Central memory CD8-positive, alpha-beta T cell (primary cell): Measurements from ENCODE around the gene NRSN1.

Experiments
- ATAC-seq: fragments of 150-1000 bp; cut with Tn5 transposase; replicated peaks from 2 replicates; pipeline ENCODE4 v1.10.0; 2022; ENCODE audit warnings: mild to moderate bottlenecking, moderate FRiP score, moderate number of reproducible peaks; ENCODE audit not compliant: poor library complexity, severe bottlenecking; ENCODE audit errors: extremely low read depth
- DNase-seq, 2 donors: peaks; one replicate each; pipeline ENCODE4 v3.0.0; 2021; ENCODE audit warnings: low spot score in 2 of 2
- H3K27ac Mint-ChIP-seq: one replicate; pipeline ENCODE4 v1.8.0; 2022; ENCODE audit warnings: low read depth, mild to moderate bottlenecking, moderate library complexity, mixed read lengths
- H3K27me3 Mint-ChIP-seq: one replicate; pipeline ENCODE4 v1.8.0; 2022; ENCODE audit warnings: mixed read lengths
- H3K36me3 Mint-ChIP-seq: one replicate; pipeline ENCODE4 v1.8.0; 2022; ENCODE audit warnings: mild to moderate bottlenecking, moderate library complexity, mixed read lengths; ENCODE audit not compliant: insufficient read depth
- H3K4me1 Mint-ChIP-seq: one replicate; pipeline ENCODE4 v1.8.0; 2022; ENCODE audit warnings: mixed read lengths
- H3K4me3 Mint-ChIP-seq: one replicate; pipeline ENCODE4 v1.8.0; 2022; ENCODE audit warnings: mild to moderate bottlenecking, moderate library complexity, mixed read lengths
- H3K9me3 Mint-ChIP-seq: one replicate; pipeline ENCODE4 v1.8.0; 2022; ENCODE audit warnings: mixed read lengths

Gene NRSN1

DNA sequence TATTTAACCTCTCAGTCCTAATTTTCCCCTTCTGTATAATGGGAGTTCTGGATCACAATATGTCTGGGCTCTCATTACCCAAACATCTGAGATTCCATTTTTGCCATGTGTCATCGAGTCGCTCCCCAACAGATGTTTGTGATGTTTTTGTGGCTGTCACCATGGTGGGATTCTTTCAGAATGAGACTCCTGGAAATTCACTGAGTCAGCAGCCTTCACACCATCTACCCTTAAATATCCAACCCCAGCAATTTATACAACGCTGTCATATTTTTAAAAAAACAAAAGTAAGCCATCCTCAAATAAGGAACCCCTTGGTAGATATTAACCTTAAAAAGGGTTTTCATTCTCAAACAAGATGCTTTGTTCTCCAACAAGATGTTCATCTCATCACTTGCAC, 20.9 kb downstream of the NRSN1 start:
- Mint-ChIP-seq H3K4me3 (no peak overlapping the region), H3K9me3 (peaks cover 11% of the 10 kb centered on the region)

DNA sequence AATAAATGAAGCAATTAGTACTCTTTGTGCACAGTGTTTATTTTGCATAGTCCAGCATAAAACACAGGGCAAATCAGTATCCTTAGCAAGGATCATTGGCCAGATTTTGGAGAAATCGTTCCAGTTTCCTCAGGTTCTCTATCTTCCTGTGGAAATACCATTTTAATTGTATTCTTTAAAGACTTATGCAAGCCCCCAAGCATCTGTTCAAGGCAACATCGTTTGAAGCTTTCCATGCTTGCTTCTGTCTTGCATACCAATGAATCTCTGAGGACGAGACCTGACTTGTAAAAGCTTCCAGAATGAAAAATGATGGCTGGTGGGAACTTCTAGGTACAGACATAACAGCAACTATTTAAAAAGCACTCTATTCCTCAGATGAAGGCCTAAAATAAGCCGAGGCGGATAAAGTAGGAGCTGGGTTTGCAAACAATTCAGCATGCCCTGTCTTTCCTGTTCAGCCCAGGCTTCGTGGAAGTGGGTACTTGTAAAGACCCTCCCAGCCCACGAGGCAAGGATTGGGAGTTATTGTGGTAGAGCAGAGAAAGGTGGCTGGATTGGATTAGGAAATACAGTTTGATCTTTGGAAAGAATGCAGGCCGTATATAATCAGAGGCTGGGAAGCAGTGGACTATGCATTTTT, 21.6 kb downstream of the NRSN1 start:
- Mint-ChIP-seq H3K4me3 (no peak overlapping the region), H3K27ac (no peak overlapping the region), H3K36me3 (no peaks in the 10 kb centered on the region), H3K27me3 (peaks cover 42% of the 10 kb centered on the region), H3K9me3 (peaks cover 11% of the 10 kb centered on the region), H3K4me1 (no peaks in the 10 kb centered on the region)
- ATAC-seq (no peak), DNase-seq (no peak)

More for the DNA sequence above, 20.9 kb downstream of the NRSN1 start:
- DNase-seq (no peak), ATAC-seq (no peak)
- Mint-ChIP-seq H3K4me1 (no peaks in the 10 kb centered on the region), H3K27ac (no peak overlapping the region), H3K36me3 (no peaks in the 10 kb centered on the region), H3K27me3 (peaks cover 42% of the 10 kb centered on the region)

DNA sequence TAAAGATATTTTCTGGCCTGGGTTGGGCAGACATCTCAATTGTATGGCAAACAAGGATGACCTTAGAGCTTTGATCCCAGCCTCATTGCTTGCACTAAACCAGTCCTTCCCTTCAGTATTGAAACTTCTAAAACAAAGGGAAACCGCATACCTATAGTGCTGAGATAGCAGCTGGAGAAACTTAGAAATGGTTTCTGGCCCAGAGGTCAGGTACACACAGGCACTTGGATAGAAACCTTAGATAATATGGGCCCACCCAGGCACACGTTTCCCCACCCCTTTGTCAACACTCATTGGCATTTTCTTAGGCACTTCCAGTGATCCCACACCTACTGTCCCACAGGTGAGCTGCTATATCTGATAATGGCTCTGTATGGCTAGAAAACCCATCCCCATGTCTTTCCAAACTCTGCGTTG, 22.1 kb downstream of the NRSN1 start:
- H3K27me3 Mint-ChIP-seq: peaks cover 42% of the 10 kb centered on the region
- no peaks in the 10 kb centered on the region for H3K36me3 Mint-ChIP-seq
- no peaks in the 10 kb centered on the region for H3K4me1 Mint-ChIP-seq
- ATAC-seq: no peak
- H3K4me3 Mint-ChIP-seq: no peak overlapping the region
- H3K27ac Mint-ChIP-seq: no peak overlapping the region
- peaks cover 11% of the 10 kb centered on the region for H3K9me3 Mint-ChIP-seq
- DNase-seq: no peak

DNA sequence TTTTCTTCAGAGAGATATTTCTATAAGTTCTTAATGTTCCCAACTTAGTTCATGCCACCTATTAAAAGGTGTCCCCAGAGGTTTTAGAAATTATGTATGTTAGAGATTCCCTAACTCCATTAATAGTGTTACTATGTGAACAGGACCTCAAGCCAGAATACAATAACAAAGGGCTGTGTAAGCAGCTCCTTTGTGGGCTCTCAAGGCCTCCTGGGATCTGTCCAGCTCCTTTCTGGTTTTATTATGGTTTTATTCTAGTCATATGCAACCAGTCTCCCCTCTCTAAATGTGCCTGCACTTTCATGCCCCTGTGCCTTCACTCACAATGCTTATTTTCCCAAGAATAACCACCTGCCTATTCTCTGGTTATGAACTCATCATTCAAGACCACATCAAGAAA, 22.7 kb downstream of the NRSN1 start:
- Mint-ChIP-seq H3K4me1 (no peaks in the 10 kb centered on the region), H3K27ac (no peak overlapping the region), H3K9me3 (peaks cover 11% of the 10 kb centered on the region), H3K4me3 (no peak overlapping the region), H3K27me3 (peaks cover 42% of the 10 kb centered on the region), H3K36me3 (no peaks in the 10 kb centered on the region)
- ATAC-seq: no peak
- no peak for DNase-seq

DNA sequence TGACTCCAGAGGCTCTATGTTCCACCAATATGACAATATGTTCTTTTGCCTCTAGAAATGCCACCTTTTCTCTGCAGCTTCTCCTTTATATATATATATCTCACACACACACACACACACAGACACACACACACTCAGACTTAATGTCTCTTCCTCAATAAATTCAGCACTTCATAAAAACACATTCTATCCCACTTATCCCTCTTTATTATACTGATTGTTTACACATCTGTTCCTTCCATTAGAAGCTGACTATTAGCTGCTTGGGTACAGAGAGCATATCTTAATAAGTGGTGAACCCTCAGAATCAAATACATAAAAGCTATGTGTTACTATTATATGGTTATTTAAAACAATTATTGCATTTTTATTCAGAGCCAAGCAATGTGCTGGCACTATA, 23.3 kb downstream of the NRSN1 start:
- no peak for ATAC-seq
- no peaks in the 10 kb centered on the region for H3K36me3 Mint-ChIP-seq
- peaks cover 42% of the 10 kb centered on the region for H3K27me3 Mint-ChIP-seq
- H3K4me3 Mint-ChIP-seq: no peak overlapping the region
- H3K27ac Mint-ChIP-seq: no peak overlapping the region
- H3K4me1 Mint-ChIP-seq: no peaks in the 10 kb centered on the region
- H3K9me3 Mint-ChIP-seq: peaks cover 11% of the 10 kb centered on the region
- DNase-seq: no peak

DNA sequence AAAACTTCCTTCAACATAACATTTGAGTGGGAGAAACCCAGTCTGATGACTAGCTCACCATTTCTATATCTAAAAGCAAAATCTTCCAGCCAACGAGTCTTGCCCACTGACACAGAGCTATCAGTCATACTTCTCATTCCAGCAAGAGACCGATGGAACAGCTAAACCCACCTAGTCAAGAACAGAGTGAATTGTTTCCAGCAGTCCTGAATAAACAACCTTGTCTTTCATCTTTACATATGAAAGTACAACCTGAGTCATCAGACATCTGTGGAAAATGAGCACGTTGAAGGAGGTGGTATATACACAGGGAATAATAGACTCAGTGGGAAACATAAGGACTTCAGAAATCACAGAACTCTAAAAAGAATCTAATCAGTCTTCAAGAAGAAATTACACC, 23.8 kb downstream of the NRSN1 start:
- ATAC-seq (no peak), DNase-seq (no peak)
- Mint-ChIP-seq H3K4me1 (no peaks in the 10 kb centered on the region), H3K9me3 (peaks cover 11% of the 10 kb centered on the region), H3K4me3 (no peak overlapping the region), H3K36me3 (no peaks in the 10 kb centered on the region), H3K27ac (no peak overlapping the region), H3K27me3 (peaks cover 42% of the 10 kb centered on the region)

DNA sequence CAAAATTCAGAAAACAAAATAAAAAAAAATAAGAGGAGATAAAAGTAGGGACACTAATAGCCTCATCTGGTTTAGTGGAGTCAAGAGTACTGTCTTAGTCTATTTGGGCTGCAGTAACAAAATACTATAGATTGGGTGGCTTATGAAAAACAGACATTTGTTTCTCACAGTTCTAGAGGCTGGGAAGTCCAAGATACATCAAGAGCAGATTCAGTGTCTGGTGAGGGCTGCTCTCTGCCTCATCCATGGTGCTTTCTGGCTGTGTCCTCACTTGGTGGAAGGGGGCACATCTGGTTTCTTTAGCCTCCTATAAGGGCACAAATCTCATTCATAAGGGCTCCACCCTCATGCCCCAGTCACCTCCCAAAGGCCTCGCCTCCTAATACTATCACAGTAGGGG, 26.0 kb downstream of the NRSN1 start:
- H3K27ac Mint-ChIP-seq: no peak overlapping the region
- no peak for ATAC-seq
- peaks cover 53% of the 10 kb centered on the region for H3K27me3 Mint-ChIP-seq
- DNase-seq: no peak
- H3K9me3 Mint-ChIP-seq: peaks cover 11% of the 10 kb centered on the region
- no peaks in the 10 kb centered on the region for H3K4me1 Mint-ChIP-seq
- H3K4me3 Mint-ChIP-seq: no peak overlapping the region
- H3K36me3 Mint-ChIP-seq: no peaks in the 10 kb centered on the region

DNA sequence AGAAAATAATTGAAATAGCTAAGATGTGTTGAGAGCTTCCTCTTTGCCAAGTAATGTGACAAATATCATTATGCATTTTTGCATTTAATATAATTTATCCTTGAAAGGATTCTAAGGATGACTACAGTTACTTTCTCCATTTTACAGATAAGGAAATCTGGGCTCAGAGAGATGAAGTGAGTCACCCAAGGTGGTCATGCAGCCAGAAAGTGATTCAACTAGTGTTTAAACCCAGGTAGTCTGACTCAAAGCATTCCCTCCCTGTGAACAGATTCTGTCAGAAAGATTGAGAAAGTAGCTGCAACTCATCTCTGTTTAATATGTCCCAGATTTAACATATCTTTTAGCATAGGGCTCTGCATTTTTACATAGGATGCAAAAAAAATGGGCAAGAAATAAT, 28.1 kb downstream of the NRSN1 start:
- ATAC-seq (no peak), DNase-seq (no peak)
- H3K36me3 Mint-ChIP-seq: no peaks in the 10 kb centered on the region
- H3K27me3 Mint-ChIP-seq: peaks cover 53% of the 10 kb centered on the region
- peaks cover 11% of the 10 kb centered on the region for H3K9me3 Mint-ChIP-seq
- H3K4me1 Mint-ChIP-seq: no peaks in the 10 kb centered on the region
- H3K4me3 Mint-ChIP-seq: no peak overlapping the region
- no peak overlapping the region for H3K27ac Mint-ChIP-seq

DNA sequence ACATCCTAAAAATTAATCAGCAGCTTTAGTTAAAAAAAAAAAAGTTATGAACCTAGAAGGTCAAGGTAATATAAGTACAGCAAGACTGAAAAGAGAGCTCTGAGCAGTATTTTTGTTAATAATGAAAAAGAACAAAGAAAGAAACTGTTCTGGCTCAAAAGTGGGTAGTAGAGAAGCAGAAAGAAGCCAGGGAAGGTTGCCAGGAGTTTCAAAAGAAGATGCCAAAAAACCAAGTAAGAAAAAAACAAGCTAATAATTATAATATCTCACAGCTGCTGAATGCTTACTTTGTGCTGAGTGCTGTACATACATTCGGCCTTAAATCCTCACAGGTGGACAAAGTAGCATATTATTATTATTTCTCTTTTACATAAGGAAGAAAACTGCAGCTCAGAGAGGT, 31.9 kb downstream of the NRSN1 start:
- no peak overlapping the region for H3K27ac Mint-ChIP-seq

DNA sequence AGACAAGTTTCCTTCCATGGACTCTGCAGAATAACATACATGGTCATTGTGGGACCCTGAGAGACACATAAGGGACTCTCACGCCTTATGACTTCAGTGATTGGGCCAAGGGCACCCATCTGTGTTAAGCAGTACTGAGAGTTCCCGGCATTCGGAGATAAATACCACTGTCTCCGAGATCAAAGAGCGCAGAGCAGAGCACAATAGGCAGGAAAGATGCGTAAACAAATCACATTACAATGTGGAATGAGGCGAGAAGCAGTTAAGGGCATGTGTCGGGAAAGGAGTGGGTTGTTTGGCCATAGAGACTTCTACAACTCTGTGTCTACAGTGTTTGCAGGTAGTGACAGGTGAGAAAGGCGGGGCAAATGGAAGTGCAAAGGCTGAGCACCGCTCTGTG, 57.6 kb downstream of the NRSN1 start:
- H3K9me3 Mint-ChIP-seq: no peaks in the 10 kb centered on the region
- no peaks in the 10 kb centered on the region for H3K36me3 Mint-ChIP-seq
- no peak overlapping the region for H3K27ac Mint-ChIP-seq
- ATAC-seq: no peak
- no peak overlapping the region for H3K4me3 Mint-ChIP-seq
- no peak for DNase-seq
- H3K4me1 Mint-ChIP-seq: no peaks in the 10 kb centered on the region
- peaks cover 13% of the 10 kb centered on the region for H3K27me3 Mint-ChIP-seq

More for the DNA sequence above, 31.9 kb downstream of the NRSN1 start:
- peaks cover 35% of the 10 kb centered on the region for H3K27me3 Mint-ChIP-seq
- DNase-seq: no peak
- no peaks in the 10 kb centered on the region for H3K4me1 Mint-ChIP-seq
- H3K36me3 Mint-ChIP-seq: no peaks in the 10 kb centered on the region
- H3K9me3 Mint-ChIP-seq: no peaks in the 10 kb centered on the region
- H3K4me3 Mint-ChIP-seq: no peak overlapping the region
- ATAC-seq: no peak

DNA sequence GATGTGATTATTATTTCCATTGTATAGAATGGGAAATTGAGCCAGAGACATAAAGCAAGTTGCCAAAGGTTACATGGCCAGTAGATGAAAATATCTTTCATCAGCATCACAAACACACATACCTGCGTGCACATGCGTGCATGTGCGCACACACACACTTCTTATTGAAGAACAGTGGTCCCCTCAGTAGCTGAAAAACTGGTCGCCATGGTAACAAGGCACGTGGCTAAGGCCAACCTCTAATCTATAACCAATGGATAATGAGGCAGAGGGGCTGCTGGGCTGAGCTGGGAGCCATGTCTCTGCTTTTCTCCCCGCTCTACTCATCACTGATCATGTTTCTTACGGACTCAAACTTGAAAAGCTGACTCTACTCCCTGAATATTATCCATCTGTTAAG, 60.3 kb downstream of the NRSN1 start:
- H3K27ac Mint-ChIP-seq: no peak overlapping the region
- no peak overlapping the region for H3K4me3 Mint-ChIP-seq
- ATAC-seq (no peak), DNase-seq (no peak)
- H3K4me1 Mint-ChIP-seq: no peaks in the 10 kb centered on the region
- peaks cover 27% of the 10 kb centered on the region for H3K27me3 Mint-ChIP-seq
- H3K36me3 Mint-ChIP-seq: no peaks in the 10 kb centered on the region
- no peaks in the 10 kb centered on the region for H3K9me3 Mint-ChIP-seq

DNA sequence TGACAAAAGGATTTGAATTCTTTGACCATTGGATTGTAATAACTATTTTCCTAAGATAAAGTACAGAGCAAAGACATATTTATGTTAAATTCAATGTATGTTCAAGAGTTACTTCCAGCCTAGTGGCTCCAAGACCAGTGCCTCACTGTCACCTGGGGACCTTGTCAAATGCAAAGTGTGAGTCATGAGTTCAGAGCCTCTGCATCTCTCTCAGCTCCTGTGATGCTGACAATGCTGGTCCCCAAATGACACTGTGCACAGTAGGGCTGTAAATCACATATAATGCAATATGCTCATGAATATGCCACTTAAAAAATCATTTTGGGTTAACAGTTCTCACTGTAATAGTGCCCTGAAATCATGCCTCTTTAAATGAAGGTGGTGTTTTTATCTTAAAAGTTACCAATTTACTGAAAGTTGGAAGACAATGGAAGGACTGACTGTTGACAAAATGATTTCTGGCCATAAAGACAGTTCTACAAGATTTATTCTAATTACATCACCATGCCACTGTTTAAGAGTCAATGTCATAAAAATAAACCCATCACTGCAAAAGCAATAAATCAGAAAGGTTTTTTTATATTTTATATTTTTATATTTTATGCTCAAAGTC, 62.1 kb downstream of the NRSN1 start:
- H3K27me3 Mint-ChIP-seq: peaks cover 36% of the 10 kb centered on the region
- no peaks in the 10 kb centered on the region for H3K4me1 Mint-ChIP-seq
- DNase-seq (no peak), ATAC-seq (no peak)
- no peaks in the 10 kb centered on the region for H3K9me3 Mint-ChIP-seq
- H3K4me3 Mint-ChIP-seq: no peak overlapping the region
- H3K36me3 Mint-ChIP-seq: no peaks in the 10 kb centered on the region
- no peak overlapping the region for H3K27ac Mint-ChIP-seq

DNA sequence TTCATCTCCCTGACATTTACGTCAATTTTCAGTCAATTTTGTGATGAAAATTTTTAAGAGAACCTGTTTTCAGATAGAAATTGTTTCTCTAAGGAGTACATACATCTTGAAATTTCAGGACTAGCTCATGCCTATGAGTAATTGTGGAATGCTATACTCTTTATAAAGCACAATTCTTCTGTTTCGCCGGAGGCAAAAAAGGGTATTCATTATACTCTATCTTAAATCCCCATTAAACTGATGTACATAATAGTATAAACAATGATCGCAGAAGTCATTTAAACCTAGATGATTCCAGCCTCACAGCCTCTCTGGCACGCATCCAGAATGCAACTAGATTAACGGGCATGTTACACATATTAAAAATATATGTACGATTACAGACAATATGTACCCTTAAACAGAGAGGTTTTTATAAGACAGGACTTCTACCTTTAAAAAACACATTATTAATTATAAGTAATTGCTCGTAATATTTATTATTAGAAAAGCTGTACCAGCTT, 62.6 kb downstream of the NRSN1 start:
- Mint-ChIP-seq H3K27ac (no peak overlapping the region), H3K4me1 (no peaks in the 10 kb centered on the region), H3K4me3 (no peak overlapping the region), H3K27me3 (peaks cover 34% of the 10 kb centered on the region), H3K9me3 (no peaks in the 10 kb centered on the region), H3K36me3 (no peaks in the 10 kb centered on the region)
- ATAC-seq (no peak), DNase-seq (no peak)
